ENCODE measurements around the gene CACNB4. TPM values are rescaled to one million over a fixed set of nuclear protein-coding genes. Genes with fewer than 3 reads are reported as not detected.
A peak's percentile ranks its signal among the peaks of the same experiment; 100 is the strongest.
"Not testable (repeated sequence)": the region's sequence is repeated elsewhere in the genome, so short reads cannot be mapped to it uniquely, and the experiment has no call there.

Gene CACNB4
- total and polyA plus RNA-seq, 9 of the 15 experiments (the other 6 are each of a cell fraction or from before 2014, with no cell fraction given): 0.01 to 0.20 (median 0.04) TPM; not detected in 1

DNA sequence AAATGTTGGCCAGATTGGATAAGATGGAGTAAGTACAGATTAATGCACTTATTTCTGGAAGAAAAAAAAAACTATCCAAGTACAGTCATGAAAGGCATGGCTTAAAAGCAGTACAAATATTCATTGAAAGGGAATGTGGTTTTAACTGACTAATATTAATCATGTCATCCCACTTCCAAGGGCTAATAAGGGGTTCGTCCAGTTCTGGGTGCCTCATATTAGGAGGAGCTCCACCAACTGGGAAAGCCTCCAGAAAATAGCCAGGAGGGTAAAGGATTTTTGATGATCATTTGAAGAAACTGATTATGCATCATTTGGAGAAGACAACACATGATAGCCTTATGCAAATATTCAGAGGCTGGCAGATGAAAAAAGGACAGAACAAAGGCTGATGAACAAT lies 155.4 kb downstream of the CACNB4 start (continued):
- TF ChIP-seq, protein P1, sequence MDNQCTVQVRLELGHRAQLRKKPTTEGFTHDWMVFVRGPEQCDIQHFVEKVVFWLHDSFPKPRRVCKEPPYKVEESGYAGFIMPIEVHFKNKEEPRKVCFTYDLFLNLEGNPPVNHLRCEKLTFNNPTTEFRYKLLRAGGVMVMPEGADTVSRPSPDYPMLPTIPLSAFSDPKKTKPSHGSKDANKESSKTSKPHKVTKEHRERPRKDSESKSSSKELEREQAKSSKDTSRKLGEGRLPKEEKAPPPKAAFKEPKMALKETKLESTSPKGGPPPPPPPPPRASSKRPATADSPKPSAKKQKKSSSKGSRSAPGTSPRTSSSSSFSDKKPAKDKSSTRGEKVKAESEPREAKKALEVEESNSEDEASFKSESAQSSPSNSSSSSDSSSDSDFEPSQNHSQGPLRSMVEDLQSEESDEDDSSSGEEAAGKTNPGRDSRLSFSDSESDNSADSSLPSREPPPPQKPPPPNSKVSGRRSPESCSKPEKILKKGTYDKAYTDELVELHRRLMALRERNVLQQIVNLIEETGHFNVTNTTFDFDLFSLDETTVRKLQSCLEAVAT (IDR thresholded peaks at IDR 0.05): no peak
- no peak for TF ChIP-seq TRIM24 (IDR thresholded peaks at IDR 0.05)
- TF ChIP-seq, protein P2, sequence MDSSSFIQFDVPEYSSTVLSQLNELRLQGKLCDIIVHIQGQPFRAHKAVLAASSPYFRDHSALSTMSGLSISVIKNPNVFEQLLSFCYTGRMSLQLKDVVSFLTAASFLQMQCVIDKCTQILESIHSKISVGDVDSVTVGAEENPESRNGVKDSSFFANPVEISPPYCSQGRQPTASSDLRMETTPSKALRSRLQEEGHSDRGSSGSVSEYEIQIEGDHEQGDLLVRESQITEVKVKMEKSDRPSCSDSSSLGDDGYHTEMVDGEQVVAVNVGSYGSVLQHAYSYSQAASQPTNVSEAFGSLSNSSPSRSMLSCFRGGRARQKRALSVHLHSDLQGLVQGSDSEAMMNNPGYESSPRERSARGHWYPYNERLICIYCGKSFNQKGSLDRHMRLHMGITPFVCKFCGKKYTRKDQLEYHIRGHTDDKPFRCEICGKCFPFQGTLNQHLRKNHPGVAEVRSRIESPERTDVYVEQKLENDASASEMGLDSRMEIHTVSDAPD (CRISPR knock-in tag; IDR thresholded peaks at IDR 0.05): no peak
- TF ChIP-seq CAMTA2 (CRISPR knock-in tag; conservative IDR thresholded peaks at IDR 0.05): no peak
- no peak for TF ChIP-seq GATA2 (CRISPR knock-in tag; IDR thresholded peaks at IDR 0.05)

DNA sequence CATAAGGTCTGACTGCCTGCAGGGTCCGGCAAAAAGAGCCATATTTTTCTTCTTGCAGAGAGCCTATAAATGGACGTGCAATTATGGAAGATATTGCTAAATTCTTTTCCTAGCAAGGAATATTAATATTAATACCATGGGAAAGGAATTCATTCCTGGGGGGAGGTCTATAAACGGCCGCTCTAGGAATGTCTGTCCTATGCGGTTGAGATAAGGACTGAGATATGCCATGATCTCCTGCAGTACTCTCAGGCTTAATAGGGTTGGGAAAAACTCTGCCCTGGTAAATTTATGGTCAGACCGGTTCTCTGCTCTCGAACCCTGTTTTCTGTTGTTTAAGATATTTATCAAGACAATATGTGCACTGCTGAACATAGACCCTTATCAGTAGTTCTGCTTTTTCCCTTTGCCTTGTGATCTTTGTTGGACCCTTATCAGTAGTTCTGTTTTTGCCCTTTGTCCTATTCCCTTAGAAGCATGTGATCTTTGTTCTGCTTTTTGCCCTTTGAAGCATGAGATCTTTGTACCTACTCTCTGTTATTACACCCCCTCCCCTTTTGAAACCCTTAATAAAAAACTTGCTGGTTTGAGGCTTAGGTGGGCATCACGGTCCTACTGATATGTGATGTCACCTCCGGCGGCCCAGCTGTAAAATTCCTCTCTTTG lies 156.2 kb downstream of the CACNB4 start:
- in situ Hi-C loops (cut with MboI); H3K4me2 ChIP-seq (ENCODE audit: insufficient read depth, low read length); H3K79me2 ChIP-seq (ENCODE audit: control insufficient read depth, insufficient read depth, low read length); H3K9ac ChIP-seq (ENCODE audit: insufficient read depth in 1 of 2, low read depth in 2 of 2, low read length in 2 of 2); DNase-seq (ENCODE audit: extremely low read depth in 1 of 4, low spot score in 3 of 4); ATAC-seq; H2AFZ ChIP-seq (ENCODE audit: low read depth, low read length); H4K20me1 ChIP-seq (replicated peaks; ENCODE audit: control insufficient read depth, insufficient read depth, low read length); H3K4me1 ChIP-seq (replicated peaks in 1 of 2; ENCODE audit: control insufficient read depth in 2 of 2, insufficient read depth in 2 of 2, low read length in 2 of 2); H3K36me3 ChIP-seq (ENCODE audit: control insufficient read depth, insufficient read depth, low read length); H3K27ac ChIP-seq (ENCODE audit: extremely low read depth, low read depth, low read length); H3K9me3 ChIP-seq (replicated peaks; ENCODE audit: control insufficient read depth, insufficient read depth, low read depth, low read length); H3K27me3 ChIP-seq (ENCODE audit: control insufficient read depth in 2 of 2, insufficient read depth in 2 of 2, low read length in 2 of 2); CTCF ChIA-PET (ENCODE audit: low intra/inter-chr PET ratio); intact Hi-C loops (cut with micrococcal nuclease); FAIRE-seq; H3K4me3 ChIP-seq; H3K9me1 ChIP-seq (ENCODE audit: control insufficient read depth, insufficient read depth, low read length); BruUV-seq (replicated peaks); POLR2A ChIA-PET; TF ChIP-seq JUN (CRISPR knock-in tag; IDR thresholded peaks at IDR 0.05; ENCODE audit: borderline replicate concordance): not testable (repeated sequence)
- 15% methylated on average over 10 of the region's 10 CpGs for WGBS (ENCODE audit: insufficient coverage, low coverage, missing lambda C conversion rate)
- TF ChIP-seq JUN (IDR thresholded peaks at IDR 0.05; ENCODE audit: borderline replicate concordance, low read depth, low read length) (0 out of 2 replicates have a peak, but pooled peaks have one; percentile 20), ZNF445 (CRISPR knock-in tag; IDR thresholded peaks at IDR 0.05; ENCODE audit: low read depth) (0 out of 2 replicates have a peak, but pooled peaks have one; percentile 19), SOX6 (IDR thresholded peaks at IDR 0.05) (peak; percentile 31; the same call in 1 of the 2 replicates), ZNF280B (CRISPR knock-in tag; IDR thresholded peaks at IDR 0.05) (peak; percentile 96), CBX1 (IDR thresholded peaks at IDR 0.05; ENCODE audit: low read depth) (peak; percentile 76; the same call in 1 of the 2 replicates), CBX3 (IDR thresholded peaks at IDR 0.05; ENCODE audit: borderline replicate concordance in 1 of 2, low read length in 2 of 2) (peak in 1 of 2 experiments; percentile 69; a peak in 1 of 3 replicates), CBX5 (IDR thresholded peaks at IDR 0.05; ENCODE audit: borderline replicate concordance, low read depth) (peak; percentile 92)
- TF ChIP-seq, protein P3, sequence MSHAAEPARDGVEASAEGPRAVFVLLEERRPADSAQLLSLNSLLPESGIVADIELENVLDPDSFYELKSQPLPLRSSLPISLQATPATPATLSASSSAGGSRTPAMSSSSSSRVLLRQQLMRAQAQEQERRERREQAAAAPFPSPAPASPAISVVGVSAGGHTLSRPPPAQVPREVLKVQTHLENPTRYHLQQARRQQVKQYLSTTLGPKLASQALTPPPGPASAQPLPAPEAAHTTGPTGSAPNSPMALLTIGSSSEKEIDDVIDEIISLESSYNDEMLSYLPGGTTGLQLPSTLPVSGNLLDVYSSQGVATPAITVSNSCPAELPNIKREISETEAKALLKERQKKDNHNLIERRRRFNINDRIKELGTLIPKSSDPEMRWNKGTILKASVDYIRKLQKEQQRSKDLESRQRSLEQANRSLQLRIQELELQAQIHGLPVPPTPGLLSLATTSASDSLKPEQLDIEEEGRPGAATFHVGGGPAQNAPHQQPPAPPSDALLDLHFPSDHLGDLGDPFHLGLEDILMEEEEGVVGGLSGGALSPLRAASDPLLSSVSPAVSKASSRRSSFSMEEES (CRISPR knock-in tag; IDR thresholded peaks at IDR 0.05): peak; percentile 3; the same call in 1 of the 2 replicates

All from K562 (cell line).